NOMO-1 treated with dmso at 0.1 percent for 144 hours (cell line): Measurements from ENCODE around the gene LDLRAD3.
"Not testable (repeated sequence)": the region's sequence is repeated elsewhere in the genome, so short reads cannot be mapped to it uniquely, and the experiment has no call there.

Source experiments
- DNase-seq: peaks from one replicate; lab custom pipeline; 2025; ENCODE audit not compliant: unreplicated experiment; lab: John Stamatoyannopoulos, UW

Gene LDLRAD3

GRCh38 chr11:36044636-36045035 is 100.8 kb downstream of the LDLRAD3 start:
- no peak for DNase-seq

DNA sequence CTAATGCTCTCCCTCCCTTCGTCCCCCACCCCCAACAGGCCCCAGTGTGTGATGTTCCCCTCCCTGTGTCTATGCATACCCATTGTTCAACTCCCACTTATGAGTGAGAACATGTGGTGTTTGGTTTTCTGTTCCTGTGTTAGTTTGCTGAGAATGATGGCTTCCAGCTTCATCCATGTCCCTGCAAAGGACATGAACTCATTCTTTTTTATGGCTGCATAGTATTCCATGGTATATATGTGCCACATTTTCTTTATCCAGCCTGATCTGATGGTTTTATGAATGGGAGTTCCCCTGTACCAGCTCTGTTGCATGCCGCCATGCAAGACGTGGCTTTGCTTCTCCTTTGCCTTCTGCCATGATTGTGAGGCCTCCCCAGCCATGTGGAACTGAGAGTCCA is 102.1 kb downstream of the LDLRAD3 start:
- not testable (repeated sequence) for DNase-seq

GRCh38 chr11:36046932-36047331 is 103.1 kb downstream of the LDLRAD3 start:
- DNase-seq = no peak

DNA sequence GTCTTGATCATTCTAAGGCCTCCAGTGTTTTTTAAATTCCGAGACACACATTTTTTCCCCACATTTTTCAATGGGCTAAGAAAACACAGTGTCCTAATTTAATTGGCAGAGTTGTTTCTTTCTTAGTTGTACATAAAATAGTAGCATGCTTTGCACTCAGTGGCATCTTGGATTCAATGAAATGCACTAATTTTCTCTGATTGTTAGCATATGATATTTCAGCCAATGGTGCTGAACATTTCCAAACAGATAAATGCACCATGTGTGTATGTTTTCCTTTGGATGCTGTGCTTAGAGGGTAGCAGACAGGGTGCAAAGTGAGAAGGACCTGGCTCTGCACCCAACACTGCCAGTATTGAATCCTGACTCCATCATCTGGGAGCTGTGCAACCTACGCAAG is 103.5 kb downstream of the LDLRAD3 start:
- DNase-seq = no peak

DNA sequence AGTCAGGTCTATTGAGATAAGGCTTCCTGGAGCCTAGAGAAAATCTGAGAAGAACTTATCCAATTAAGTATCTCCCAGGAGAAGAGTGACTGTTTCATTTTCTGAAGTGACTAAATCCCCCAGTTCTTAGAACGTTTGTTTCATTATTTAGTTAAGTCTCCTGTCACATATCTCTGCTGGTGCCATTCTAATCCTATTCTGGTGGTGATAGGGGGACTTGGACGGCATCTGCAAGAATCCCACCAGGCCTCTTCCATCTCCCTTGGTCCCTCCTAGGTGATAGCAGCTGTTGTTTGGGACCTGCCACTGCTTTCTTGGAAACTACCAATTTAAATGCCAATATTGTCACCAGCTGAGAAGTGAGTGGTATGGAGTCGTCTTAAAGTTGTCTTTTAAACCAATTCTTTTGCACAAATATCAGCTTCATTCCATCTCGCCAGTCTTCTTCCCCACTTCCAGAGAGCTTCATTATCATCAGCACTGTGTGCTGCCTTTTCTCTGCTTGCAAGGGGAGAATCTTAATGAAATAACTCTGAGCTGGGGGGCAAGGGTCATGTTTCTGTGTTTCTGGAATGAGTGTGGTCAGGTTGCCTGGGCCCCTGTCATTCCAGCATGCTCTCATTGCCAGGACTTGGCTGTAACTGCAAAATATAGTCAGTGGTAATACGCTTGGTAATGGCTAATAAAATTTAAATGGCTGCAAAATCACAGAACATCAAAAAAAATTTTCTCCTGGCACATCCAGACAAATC is 104.8 kb downstream of the LDLRAD3 start:
- DNase-seq = no peak

GRCh38 chr11:36051235-36052144 is 107.6 kb downstream of the LDLRAD3 start:
- DNase-seq = no peak

DNA sequence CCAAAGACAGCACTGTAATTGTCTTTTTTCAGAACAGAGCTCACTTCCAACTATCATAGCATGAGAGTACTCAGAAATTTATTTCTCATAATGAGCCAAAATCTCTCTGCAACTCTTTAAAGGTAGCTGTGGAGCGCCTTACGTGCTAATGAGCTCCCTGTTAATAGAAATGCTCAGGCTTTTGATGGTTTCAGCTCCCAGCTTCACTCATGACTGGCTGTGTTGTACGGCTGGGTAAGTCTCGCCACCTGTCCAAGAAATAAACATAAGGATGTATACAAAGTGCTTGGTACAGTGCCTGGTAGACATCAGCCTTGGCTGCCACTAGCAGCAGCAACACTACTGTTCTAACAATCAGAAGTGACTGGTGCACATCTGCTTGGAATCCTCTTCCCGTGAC is 109.4 kb downstream of the LDLRAD3 start:
- no peak for DNase-seq

- no peak for DNase-seq
These were observed 110.0 kb downstream of the LDLRAD3 start for GRCh38 chr11:36053862-36054261.

- DNase-seq = no peak
These were observed 110.8 kb downstream of the LDLRAD3 start for GRCh38 chr11:36054628-36055027.

DNA sequence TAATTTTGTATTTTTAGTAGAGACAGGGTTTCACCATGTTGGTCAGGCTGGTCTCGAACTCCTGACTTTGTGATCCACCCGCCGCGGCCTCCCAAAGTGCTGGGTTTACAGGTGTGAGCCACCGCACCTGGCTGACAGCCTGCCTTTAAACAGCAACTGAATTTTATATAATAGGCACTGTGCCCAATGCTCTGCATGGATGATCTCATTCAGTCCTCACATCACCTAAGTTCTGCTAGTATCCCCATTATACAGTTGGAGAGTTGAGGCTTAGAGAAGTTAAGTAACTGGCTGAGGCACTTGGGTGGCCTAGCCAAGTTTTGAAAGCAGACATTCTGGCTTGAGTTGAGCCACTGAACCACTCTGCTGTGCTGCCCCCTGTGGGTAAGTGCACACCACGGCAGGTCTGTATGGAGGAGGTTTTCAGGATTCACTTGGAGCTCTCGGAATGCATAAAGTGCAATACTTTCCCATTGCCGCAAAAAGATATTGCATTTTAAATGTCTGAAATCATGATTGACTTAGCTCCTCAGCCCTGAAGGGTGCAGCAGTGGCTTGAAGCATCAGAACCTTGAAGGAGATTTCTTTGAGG is 112.4 kb downstream of the LDLRAD3 start:
- no peak for DNase-seq

DNA sequence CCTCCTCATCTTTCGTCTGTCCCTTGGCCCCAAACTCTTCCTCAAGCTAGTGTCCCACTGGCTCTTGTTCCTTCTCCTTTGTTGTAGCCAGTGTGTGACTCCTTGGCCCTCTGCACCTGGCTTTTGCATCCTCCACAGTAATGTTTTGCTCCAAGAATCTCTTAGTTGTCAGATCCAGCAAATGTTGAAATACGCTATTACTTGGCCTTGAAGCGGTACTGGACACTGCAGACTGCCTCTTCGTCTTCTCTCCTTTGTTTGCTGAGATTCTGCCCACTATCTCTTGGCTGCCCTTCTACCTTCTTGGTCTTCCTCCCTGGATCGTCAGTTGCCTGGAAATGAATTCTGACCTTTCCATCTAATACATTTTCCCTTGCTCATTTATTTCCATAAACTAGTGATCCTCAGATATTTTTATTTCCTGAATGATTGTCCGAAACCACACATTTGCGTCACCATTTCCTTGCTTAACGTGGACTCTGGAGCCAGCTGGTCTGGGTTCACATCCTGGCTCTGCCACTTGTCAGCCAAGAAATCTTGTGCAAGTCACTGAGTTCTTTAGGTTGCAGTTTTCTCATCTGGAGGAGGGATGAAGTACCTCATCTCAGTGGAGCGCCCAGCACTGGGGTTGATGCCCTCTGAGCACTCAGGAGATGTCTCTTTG is 113.6 kb downstream of the LDLRAD3 start:
- DNase-seq = no peak

GRCh38 chr11:36059660-36060059 is 115.8 kb downstream of the LDLRAD3 start:
- DNase-seq = no peak

DNA sequence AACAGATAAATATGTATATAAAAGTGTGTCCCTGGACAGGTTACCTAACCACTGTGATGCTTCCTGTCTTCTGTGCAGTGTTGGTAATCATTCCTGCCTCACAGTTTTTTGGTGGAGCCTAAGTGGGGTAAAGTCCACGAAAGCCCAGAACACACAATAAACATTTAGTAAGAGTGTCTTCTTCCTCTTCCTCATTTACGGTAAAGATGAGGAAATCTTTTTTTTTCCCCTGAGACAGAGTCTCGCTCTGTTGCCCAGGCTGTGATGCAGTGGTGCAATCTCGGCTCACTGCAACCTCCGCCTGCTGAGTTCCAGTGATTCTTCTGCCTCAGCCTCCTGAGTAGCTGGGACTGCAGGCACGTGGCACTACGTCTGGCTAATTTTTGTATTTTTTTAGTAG is 117.1 kb downstream of the LDLRAD3 start:
- DNase-seq = peak; percentile 34

DNA sequence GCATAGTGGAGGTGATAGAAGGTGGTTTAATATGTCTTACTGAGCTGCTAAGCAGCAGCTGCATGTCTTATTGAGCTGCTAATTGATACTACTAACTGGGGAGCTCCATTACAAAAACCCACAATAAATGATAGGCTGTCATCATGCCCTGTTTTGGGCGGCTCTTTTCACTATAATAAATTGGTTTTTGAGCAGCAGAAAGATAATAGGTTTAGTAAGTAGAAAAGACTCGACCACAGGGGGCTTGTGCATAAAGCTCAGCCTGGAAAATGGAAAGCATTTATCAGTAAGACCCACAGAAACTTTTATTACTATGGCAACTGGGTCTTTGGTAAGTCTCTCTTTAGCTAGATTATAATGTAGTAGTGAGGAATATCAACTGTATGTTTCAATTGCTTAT is 117.6 kb downstream of the LDLRAD3 start:
- DNase-seq = no peak

DNA sequence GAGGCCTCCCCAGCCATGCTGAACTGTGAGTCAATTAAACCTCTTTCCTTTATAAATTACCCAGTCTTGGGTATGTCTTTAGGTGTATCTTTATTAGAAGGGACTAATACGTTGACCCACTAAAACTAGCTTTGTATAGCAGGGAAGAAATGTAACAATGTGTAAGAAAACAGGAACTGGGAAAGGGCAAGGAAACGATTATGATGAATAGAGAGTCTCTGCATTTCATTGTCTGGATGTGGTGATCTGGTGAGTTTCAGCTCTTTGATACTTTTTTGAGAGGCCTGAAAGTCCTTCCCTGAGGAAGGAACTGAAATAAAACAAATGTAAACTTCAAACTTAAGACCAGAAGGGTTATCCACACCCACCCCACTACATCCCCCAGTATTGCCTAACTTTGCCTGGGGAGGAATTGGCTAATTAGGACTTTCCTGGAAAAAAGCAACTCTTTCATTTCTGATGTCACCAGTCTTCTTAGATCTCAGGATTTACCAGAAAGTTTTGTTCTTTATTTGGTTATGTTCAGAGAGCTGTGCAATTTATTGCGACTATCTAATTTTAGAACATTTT is 119.0 kb downstream of the LDLRAD3 start:
- DNase-seq = no peak

DNA sequence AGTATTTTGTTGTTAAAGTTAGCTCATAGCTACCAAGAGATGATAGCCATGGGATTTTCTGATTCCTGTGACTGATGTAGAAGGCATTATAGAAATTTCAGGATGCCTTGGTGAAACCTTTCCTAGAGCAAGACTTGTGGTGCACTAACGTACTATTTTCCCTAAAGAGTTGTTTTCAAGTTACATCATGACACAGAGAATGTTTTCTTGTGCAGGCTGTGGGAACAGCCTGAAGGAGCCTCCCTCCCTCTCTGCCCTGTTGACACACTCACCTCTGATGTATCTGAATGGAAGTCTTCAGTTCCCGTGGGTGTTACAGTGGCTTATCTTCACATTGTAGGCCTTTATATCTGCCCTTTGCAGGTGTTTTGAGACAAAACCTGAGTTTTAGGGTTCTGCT is 121.6 kb downstream of the LDLRAD3 start:
- no peak for DNase-seq

DNA sequence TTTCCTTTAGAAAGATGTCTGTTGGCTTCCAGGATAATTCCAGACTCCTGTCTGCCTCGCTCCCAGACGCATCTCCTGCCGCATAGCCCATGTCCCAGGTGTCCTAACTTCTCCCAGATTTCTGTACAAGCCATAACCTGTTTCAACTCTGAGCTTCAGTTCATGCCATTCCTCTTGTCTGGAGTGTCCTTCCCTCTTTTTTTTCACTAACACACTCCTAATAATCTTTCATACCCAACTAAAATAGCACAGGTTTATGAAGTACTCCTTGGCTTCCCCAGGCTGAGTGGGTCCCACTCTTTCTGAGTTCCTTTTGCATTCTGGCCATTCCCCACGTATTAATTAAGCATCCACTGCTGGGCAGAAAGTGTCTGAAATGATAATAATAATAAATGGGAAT is 123.0 kb downstream of the LDLRAD3 start:
- no peak for DNase-seq

GRCh38 chr11:36069576-36070212 is 125.8 kb downstream of the LDLRAD3 start:
- DNase-seq = no peak

DNA sequence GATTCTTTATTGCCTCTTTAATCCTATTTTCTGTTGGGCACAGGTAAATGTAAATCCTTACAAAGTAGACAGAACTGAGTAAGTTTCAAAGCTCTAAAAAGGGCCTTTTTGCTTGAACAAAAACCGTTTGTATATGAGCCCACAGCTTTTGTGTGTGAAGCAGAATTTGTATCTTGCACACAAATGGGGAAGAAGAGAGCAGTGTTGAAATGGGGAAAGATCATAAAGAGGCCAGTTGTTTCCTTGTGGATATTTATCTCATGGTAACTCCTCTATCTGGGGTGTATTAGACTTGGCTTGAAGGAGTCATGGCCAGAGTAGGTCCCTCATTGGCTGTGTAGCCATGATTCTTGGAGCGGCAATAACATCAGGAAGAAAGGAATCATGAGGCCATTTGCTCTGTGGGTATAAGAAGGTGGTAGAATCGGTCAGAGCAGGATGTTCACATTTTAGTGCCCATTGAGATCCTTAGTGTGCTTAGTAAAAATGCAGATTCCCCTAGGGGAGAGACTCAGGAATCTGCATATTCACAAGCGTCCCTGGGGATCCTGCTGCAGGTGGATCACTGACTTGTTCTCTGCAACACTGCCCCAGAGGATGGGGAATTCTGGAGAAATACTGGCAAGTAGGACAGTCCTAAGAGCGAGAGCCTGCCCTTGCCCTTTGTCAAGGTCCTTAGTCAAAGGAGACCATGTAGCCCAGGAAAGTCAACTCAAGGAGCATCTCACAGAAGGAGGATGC is 126.5 kb downstream of the LDLRAD3 start:
- DNase-seq = no peak

- DNase-seq = no peak
These were observed 127.1 kb downstream of the LDLRAD3 start for GRCh38 chr11:36070954-36071330.
